Umbilical cord (tissue), 2 donors: ENCODE results near the gene KRTAP10-8. TPM values are rescaled to one million over a fixed set of nuclear protein-coding genes. Genes with fewer than 3 reads are reported as not detected.
"Not testable (repeated sequence)": the region's sequence is repeated elsewhere in the genome, so short reads cannot be mapped to it uniquely, and the experiment has no call there.

ENCODE experiments used
- DNase-seq: peaks from one replicate; pipeline ENCODE4 v3.0.0-alpha.2; 2015; ENCODE audit warnings: low spot score
- total RNA-seq: library from RNA; depleted of rRNA; stranded (reverse); fragments of >200 nt; gene quantifications from one replicate; pipeline ENCODE4 v1.2.3, GENCODE V29; 2014; ENCODE audit warnings: low replicate concordance; ENCODE audit not compliant: insufficient read depth

KRTAP10-8 gene
- 0.72 TPM for total RNA-seq

DNA sequence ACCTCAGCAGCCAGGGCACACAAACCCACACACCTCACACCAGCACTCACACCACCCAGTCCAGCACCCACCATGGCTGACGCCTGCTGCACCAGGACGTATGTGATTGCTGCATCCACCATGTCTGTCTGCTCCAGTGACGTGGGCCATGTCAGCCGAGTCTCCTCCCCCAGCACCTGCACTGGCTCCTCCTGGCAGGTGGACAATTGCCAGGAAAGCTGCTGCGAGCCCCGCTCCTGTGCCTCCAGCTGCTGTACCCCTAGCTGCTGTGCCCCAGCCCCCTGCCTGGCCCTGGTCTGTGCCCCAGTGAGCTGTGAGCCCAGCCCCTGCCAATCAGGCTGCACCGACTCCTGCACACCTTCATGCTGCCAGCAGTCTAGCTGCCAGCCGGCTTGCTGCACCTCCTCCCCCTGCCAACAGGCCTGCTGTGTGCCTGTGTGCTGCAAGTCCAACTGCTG, at the start of gene KRTAP10-8:
TSS of gene KRTAP10-8 (plus strand) at position 51 of the 458 bp plus-strand sequence. CDS start at position 73, 22 bp downstream.
- no peak for DNase-seq

DNA sequence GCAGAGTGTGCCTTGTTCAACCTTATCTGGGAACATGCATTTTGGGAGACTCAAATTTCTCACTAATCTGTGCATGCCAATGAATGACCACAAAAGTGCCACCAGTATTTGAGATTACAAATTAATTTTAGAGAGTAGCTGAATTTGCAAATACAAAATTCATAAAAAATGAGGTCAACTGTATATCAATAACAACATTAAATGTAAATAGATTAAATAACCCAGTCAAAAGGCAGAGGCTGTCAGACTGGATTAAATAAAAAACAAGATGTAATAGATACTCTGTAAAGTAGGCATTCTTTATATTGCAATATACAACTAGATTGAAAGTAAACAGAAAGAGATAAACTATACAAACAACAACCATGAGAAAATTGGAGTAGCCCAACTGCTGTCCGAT, 47.8 kb upstream of the KRTAP10-8 start:
- DNase-seq = no peak

DNA sequence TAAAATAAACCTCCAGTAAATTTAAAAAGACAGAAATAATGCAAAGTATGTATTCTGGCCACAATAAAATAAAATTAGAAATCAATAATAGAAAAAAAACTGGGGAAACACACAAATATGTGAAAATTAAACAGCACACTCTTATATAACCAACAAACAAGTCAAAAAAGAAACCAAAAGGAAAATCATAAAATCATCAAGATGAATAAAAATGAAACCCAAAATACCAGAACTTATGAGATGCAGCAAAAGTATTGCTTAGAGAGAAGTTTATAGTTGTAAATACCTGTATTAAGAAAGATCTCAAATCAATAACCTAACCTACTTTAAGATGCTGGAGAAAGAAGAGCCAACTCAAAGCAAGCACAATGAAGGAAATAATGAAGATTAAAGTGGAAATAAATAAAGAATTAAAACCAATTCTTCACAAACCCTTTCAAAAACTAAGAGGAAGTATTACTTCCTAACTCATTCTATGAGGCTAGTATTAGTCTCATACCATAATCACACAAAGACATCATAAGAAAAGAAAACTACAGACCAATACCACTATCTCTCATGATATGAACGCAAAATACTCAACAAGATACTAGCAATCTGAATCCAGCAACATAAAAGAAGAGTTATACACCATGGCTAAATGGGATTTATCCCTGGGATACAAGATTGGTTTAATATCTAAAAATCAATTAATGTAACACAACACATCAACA, 46.8 kb upstream of the KRTAP10-8 start:
- DNase-seq = no peak

DNA sequence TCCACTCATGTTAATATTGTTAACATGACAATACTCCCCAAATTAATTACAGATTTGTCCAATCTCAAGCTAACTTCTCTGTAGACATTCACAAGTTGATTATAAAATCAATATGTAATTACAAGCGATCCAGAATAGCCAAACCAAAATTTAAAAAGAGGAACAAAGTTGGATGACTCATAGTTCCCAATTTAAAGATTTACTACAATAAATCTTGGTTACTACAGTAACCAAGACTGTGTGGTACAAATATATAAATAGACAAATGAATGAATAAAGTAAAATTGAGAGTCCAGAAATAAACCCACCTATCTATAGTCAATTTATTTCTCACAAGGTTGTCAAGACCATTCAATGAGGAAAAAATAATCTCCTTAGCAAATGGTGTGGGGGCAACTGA, 45.5 kb upstream of the KRTAP10-8 start:
- DNase-seq = no peak

GRCh38 chr21:44567481-44568171, 44.3 kb upstream of the KRTAP10-8 start:
- DNase-seq = no peak

- DNase-seq = no peak
Measured at GRCh38 chr21:44568261-44568660, 43.6 kb upstream of the KRTAP10-8 start.

- no peak for DNase-seq
Measured at GRCh38 chr21:44568667-44569556, 43.0 kb upstream of the KRTAP10-8 start.

GRCh38 chr21:44569861-44570517, 41.9 kb upstream of the KRTAP10-8 start:
- DNase-seq = no peak

DNA sequence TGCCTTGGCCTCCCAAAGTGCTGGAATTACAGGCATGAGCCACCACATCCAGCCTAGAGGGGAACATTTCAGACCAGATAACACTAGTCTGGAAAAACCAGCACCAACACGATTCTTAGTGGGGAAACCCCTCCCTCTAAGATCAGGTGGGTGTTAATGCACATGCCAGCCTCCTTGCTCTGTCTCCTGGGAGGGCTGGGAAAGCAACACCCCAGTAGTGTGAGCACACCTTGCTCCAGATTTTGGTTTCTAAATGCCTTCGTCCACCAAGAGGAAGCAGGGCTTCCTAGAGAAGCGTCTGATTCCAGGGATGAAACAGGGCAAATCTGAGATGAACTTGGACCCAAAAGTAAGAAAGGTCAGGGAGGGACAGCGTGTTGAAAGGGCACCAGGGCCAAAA, 40.6 kb upstream of the KRTAP10-8 start:
- no peak for DNase-seq

DNA sequence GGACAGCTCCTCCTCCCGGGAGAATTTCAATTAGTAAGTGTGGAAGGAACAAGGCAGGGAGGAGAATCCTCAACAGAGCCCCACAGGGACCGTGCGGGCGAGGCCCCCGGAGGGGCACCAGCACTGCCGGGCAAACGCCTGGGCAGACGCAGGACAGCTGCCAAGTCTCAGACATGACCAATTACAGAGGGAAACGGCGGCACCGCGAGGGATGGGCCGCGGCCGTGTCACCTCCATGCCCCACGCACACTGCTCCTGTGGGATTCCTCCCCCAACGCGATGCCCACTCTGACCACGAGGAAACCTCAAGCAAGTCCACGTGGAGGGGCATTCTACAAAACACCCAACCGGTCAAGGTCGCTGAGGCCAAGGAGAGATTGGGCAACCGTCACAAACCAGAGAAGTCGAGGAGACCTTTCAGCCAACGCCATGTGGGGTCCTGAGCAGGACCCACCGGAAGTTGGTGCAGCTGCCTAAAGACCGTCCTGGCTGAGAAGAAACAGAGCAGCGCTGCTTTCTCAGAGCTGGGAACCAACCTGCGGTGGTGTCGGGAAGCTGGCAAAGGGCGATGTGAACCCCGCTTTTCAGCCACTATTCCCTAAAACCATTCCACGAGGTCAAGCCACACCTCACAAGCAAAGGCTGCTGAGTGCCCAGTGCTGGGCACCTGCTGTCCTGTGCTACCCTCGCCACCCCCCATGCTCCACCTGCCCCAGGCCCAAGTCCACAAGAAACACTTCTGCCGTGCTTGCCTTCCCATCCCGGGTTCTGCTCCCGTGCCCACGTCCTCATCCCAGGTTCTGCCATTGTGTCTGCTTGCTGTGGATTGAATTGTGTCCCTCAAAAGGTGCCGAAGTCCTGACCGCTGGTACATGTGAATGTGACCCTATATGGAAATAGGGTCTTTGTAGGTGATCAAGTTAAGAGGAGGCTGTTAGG, 39.8 kb upstream of the KRTAP10-8 start:
- DNase-seq = no peak

DNA sequence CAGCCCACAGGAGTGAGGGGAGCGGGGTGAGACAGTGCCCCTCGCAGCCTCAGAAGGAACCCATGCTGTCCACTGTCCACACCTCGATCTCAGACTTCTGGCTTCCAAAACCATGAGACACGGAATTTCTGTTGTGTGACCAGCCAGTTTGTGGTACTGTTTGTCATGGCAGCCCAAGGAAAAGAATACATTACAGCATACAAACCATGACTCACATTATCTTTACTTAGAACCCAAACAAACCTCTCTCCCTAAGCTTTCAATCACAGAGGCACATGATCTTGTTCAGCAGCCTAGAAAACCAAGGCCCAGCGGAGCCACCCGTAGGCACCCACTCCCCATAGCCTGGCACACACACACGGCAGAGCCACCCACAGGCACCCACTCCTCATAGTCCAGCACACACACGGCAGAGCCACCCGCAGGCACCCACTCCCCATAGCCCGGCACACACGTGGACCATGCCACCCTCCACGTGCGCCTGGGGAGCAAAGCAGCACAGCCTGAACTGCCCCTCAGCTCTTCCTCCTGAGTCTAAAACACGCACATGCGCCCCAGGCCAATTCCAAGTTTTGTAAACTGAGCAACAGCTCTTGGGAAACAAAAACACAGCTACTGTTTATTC, 38.8 kb upstream of the KRTAP10-8 start:
- no peak for DNase-seq

DNA sequence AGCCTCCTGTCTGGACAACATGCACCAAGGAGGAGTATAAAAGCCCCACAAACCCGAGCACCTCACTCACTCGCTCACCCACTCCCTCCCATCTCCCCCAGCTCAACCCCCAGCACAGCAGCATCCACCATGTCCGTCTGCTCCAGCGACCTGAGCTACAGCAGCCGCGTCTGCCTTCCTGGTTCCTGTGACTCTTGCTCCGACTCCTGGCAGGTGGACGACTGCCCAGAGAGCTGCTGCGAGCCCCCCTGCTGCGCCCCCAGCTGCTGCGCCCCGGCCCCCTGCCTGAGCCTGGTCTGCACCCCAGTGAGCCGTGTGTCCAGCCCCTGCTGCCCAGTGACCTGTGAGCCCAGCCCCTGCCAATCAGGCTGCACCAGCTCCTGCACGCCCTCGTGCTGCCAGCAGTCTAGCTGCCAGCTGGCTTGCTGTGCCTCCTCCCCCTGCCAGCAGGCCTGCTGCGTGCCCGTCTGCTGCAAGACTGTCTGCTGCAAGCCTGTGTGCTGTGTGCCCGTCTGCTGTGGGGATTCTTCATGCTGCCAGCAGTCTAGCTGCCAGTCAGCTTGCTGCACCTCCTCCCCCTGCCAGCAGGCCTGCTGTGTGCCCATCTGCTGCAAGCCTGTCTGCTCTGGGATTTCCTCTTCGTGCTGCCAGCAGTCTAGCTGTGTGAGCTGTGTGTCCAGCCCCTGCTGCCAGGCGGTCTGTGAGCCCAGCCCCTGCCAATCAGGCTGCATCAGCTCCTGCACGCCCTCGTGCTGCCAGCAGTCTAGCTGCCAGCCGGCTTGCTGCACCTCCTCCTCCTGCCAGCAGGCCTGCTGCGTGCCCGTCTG, 38.0 kb upstream of the KRTAP10-8 start, which contains the start of gene KRTAP10-4:
TSS of gene KRTAP10-4 (plus strand) at position 100 of the 827 bp plus-strand sequence. CDS start at position 130, 30 bp downstream.
- not testable (repeated sequence) for DNase-seq

GRCh38 chr21:44574457-44575306, 37.2 kb upstream of the KRTAP10-8 start:
- DNase-seq = no peak

- DNase-seq = no peak
Measured at GRCh38 chr21:44575307-44576024, 36.4 kb upstream of the KRTAP10-8 start.

DNA sequence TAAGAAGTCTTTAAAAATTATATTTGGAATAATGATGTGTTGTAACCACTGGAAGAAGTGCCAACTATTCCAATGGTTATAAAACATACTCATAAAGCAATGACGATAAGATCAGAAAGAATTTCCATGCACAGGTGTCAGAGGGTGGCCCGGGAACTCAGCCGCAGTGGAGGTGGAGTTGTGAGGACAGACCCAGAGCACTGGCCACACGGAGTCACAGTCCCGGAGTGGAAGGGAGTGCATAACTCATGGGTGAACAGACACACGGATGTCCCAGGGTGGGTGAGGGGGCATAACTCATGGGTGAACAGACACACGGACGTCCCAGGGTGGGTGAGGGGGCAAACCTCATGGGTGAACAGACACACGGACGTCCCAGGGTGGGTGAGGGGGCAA, 35.9 kb upstream of the KRTAP10-8 start:
- DNase-seq = no peak

GRCh38 chr21:44578371-44579055, 33.4 kb upstream of the KRTAP10-8 start:
- DNase-seq = no peak
